ENCODE measurements around the gene LRGUK.
A peak's percentile ranks its signal among the peaks of the same experiment; 100 is the strongest.
"Not testable (repeated sequence)": the region's sequence is repeated elsewhere in the genome, so short reads cannot be mapped to it uniquely, and the experiment has no call there.

Gene LRGUK

GRCh38 chr7:134126966-134127848, at the start of gene LRGUK:
Gene LRGUK (plus strand): TSS chr7:134127340. CDS start chr7:134127368, 28 bp downstream.
- peaks cover 34% of the 10 kb centered on the region for H3K27me3 Mint-ChIP-seq
- peaks cover 14% of the 10 kb centered on the region for H3K4me1 Mint-ChIP-seq
- no peaks in the 10 kb centered on the region for H3K9me3 Mint-ChIP-seq
- peak; percentile 99 for ATAC-seq
- H3K36me3 Mint-ChIP-seq: no peaks in the 10 kb centered on the region
- H3K4me3 Mint-ChIP-seq: peak within 1 kb of the TSS; percentile 80
- H3K27ac Mint-ChIP-seq: no peak within 1 kb of the TSS

- H3K27me3 Mint-ChIP-seq, H3K4me3 Mint-ChIP-seq, ATAC-seq, H3K4me1 Mint-ChIP-seq, H3K27ac Mint-ChIP-seq: not testable (repeated sequence)
- Mint-ChIP-seq H3K9me3 (peaks cover 12% of the 10 kb centered on the region), H3K36me3 (peaks cover 33% of the 10 kb centered on the region)
These were observed 49.6 kb upstream of the LRGUK start for GRCh38 chr7:134077560-134077959.

- peaks cover 1% of the 10 kb centered on the region for H3K4me1 Mint-ChIP-seq
- no peak for ATAC-seq
- H3K27me3 Mint-ChIP-seq: no peaks in the 10 kb centered on the region
- peaks cover 30% of the 10 kb centered on the region for H3K36me3 Mint-ChIP-seq
- H3K9me3 Mint-ChIP-seq: peaks cover 12% of the 10 kb centered on the region
- no peak overlapping the region for H3K27ac Mint-ChIP-seq
- H3K4me3 Mint-ChIP-seq: no peak overlapping the region
These were observed 48.1 kb upstream of the LRGUK start for GRCh38 chr7:134078991-134079390.

GRCh38 chr7:134081695-134082094, 45.4 kb upstream of the LRGUK start:
- Mint-ChIP-seq H3K27me3 (no peaks in the 10 kb centered on the region), H3K9me3 (peaks cover 3% of the 10 kb centered on the region), H3K27ac (no peak overlapping the region), H3K36me3 (peaks cover 6% of the 10 kb centered on the region), H3K4me3 (no peak overlapping the region), H3K4me1 (peaks cover 12% of the 10 kb centered on the region)
- no peak for ATAC-seq

GRCh38 chr7:134083766-134084487, 43.2 kb upstream of the LRGUK start:
- Mint-ChIP-seq H3K27ac (no peak overlapping the region), H3K27me3 (peaks cover 2% of the 10 kb centered on the region)

GRCh38 chr7:134084488-134085144, 42.5 kb upstream of the LRGUK start:
- ATAC-seq: peak; percentile 75
- H3K4me1 Mint-ChIP-seq: peaks cover 12% of the 10 kb centered on the region
- no peak overlapping the region for H3K4me3 Mint-ChIP-seq
- peaks cover 9% of the 10 kb centered on the region for H3K27me3 Mint-ChIP-seq
- peaks cover 11% of the 10 kb centered on the region for H3K9me3 Mint-ChIP-seq
- no peak overlapping the region for H3K27ac Mint-ChIP-seq
- peaks cover 6% of the 10 kb centered on the region for H3K36me3 Mint-ChIP-seq

More at GRCh38 chr7:134083766-134084487, 43.2 kb upstream of the LRGUK start:
- peaks cover 12% of the 10 kb centered on the region for H3K4me1 Mint-ChIP-seq
- ATAC-seq: no peak
- H3K36me3 Mint-ChIP-seq: peaks cover 2% of the 10 kb centered on the region
- H3K4me3 Mint-ChIP-seq: no peak overlapping the region
- H3K9me3 Mint-ChIP-seq: peaks cover 4% of the 10 kb centered on the region

GRCh38 chr7:134085311-134085710, 41.8 kb upstream of the LRGUK start:
- peaks cover 12% of the 10 kb centered on the region for H3K4me1 Mint-ChIP-seq
- H3K27ac Mint-ChIP-seq: no peak overlapping the region
- H3K36me3 Mint-ChIP-seq: peaks cover 12% of the 10 kb centered on the region
- peaks cover 16% of the 10 kb centered on the region for H3K9me3 Mint-ChIP-seq
- no peak for ATAC-seq
- H3K4me3 Mint-ChIP-seq: no peak overlapping the region
- H3K27me3 Mint-ChIP-seq: peaks cover 9% of the 10 kb centered on the region

- Mint-ChIP-seq H3K4me3 (no peak overlapping the region), H3K27me3 (peaks cover 9% of the 10 kb centered on the region), H3K36me3 (peaks cover 18% of the 10 kb centered on the region), H3K4me1 (peaks cover 12% of the 10 kb centered on the region), H3K9me3 (peaks cover 16% of the 10 kb centered on the region), H3K27ac (no peak overlapping the region)
- no peak for ATAC-seq
These were observed 40.0 kb upstream of the LRGUK start for GRCh38 chr7:134086998-134087735.

- ATAC-seq: no peak
- Mint-ChIP-seq H3K4me1 (peaks cover 12% of the 10 kb centered on the region), H3K4me3 (no peak overlapping the region), H3K27ac (no peak overlapping the region), H3K36me3 (peaks cover 18% of the 10 kb centered on the region), H3K9me3 (peaks cover 16% of the 10 kb centered on the region), H3K27me3 (peaks cover 9% of the 10 kb centered on the region)
These were observed 38.9 kb upstream of the LRGUK start for GRCh38 chr7:134088199-134088598.

GRCh38 chr7:134089446-134089845, 37.7 kb upstream of the LRGUK start:
- no peak overlapping the region for H3K4me3 Mint-ChIP-seq
- H3K4me1 Mint-ChIP-seq: peaks cover 7% of the 10 kb centered on the region
- no peak for ATAC-seq

GRCh38 chr7:134098072-134098471, 29.1 kb upstream of the LRGUK start:
- Mint-ChIP-seq H3K4me3 (no peak overlapping the region), H3K36me3 (no peaks in the 10 kb centered on the region), H3K4me1 (no peaks in the 10 kb centered on the region), H3K27ac (no peak overlapping the region), H3K9me3 (peaks cover 11% of the 10 kb centered on the region), H3K27me3 (no peaks in the 10 kb centered on the region)
- no peak for ATAC-seq

More at GRCh38 chr7:134089446-134089845, 37.7 kb upstream of the LRGUK start:
- Mint-ChIP-seq H3K36me3 (peaks cover 18% of the 10 kb centered on the region), H3K27ac (no peak overlapping the region), H3K9me3 (peaks cover 23% of the 10 kb centered on the region), H3K27me3 (peaks cover 9% of the 10 kb centered on the region)

- ATAC-seq: no peak
- Mint-ChIP-seq H3K4me3 (no peak overlapping the region), H3K36me3 (no peaks in the 10 kb centered on the region), H3K27me3 (no peaks in the 10 kb centered on the region), H3K9me3 (no peaks in the 10 kb centered on the region), H3K4me1 (no peaks in the 10 kb centered on the region), H3K27ac (no peak overlapping the region)
These were observed 25.4 kb upstream of the LRGUK start for GRCh38 chr7:134101716-134102115.

GRCh38 chr7:134104166-134104565, 23.0 kb upstream of the LRGUK start:
- no peak for ATAC-seq
- H3K27ac Mint-ChIP-seq: no peak overlapping the region
- no peaks in the 10 kb centered on the region for H3K36me3 Mint-ChIP-seq
- no peak overlapping the region for H3K4me3 Mint-ChIP-seq
- H3K27me3 Mint-ChIP-seq: no peaks in the 10 kb centered on the region
- no peaks in the 10 kb centered on the region for H3K9me3 Mint-ChIP-seq
- H3K4me1 Mint-ChIP-seq: no peaks in the 10 kb centered on the region

- Mint-ChIP-seq H3K27me3 (no peaks in the 10 kb centered on the region), H3K36me3 (no peaks in the 10 kb centered on the region), H3K27ac (no peak overlapping the region), H3K4me3 (no peak overlapping the region), H3K9me3 (no peaks in the 10 kb centered on the region), H3K4me1 (no peaks in the 10 kb centered on the region)
- ATAC-seq: no peak
These were observed 21.3 kb upstream of the LRGUK start for GRCh38 chr7:134105841-134106240.

GRCh38 chr7:134108802-134109201, 18.3 kb upstream of the LRGUK start:
- Mint-ChIP-seq H3K27ac (no peak overlapping the region), H3K4me3 (no peak overlapping the region), H3K36me3 (peaks cover 5% of the 10 kb centered on the region), H3K27me3 (no peaks in the 10 kb centered on the region), H3K9me3 (no peaks in the 10 kb centered on the region), H3K4me1 (no peaks in the 10 kb centered on the region)
- no peak for ATAC-seq

Measured in stimulated activated memory B cell treated with anti-CD40 and anti-IgM and Interleukin-4, amounts not matched to agents 10 μg/mL and 1 μg/mL and 100 μg/mL, for 72 hours (primary cell).